Activated CD4-positive, CD25-positive, alpha-beta regulatory T cell (primary cell): ENCODE results near the gene PCTP.

Experiments
- DNase-seq, 4 experiments: peaks; one replicate each; lab custom pipeline; 2025; lab: John Stamatoyannopoulos, UW

Gene PCTP

GRCh38 chr17:55794725-55795482 lies 44.1 kb downstream of the PCTP start:
- DNase-seq, result no peak

- no peak for DNase-seq
These were observed 56.1 kb downstream of the PCTP start for GRCh38 chr17:55806745-55807495.

GRCh38 chr17:55811536-55811935 lies 60.7 kb downstream of the PCTP start:
- DNase-seq, result no peak

- DNase-seq, result no peak
These were observed 61.5 kb downstream of the PCTP start for GRCh38 chr17:55812323-55812722.

GRCh38 chr17:55813944-55814343 lies 63.1 kb downstream of the PCTP start:
- DNase-seq, result no peak

GRCh38 chr17:55814377-55814776 lies 63.5 kb downstream of the PCTP start:
- DNase-seq, result no peak

- DNase-seq, result no peak
These were observed 65.9 kb downstream of the PCTP start for GRCh38 chr17:55816532-55817396.

GRCh38 chr17:55817397-55817709 lies 66.5 kb downstream of the PCTP start:
- DNase-seq, result no peak

- no peak for DNase-seq
These were observed 67.2 kb downstream of the PCTP start for GRCh38 chr17:55818026-55818425.

GRCh38 chr17:55818451-55819375 lies 67.9 kb downstream of the PCTP start:
- no peak for DNase-seq

- DNase-seq, result no peak
These were observed 69.8 kb downstream of the PCTP start for GRCh38 chr17:55820675-55821074.

- DNase-seq, result no peak
These were observed 71.2 kb downstream of the PCTP start for GRCh38 chr17:55822028-55822427.

- DNase-seq, result no peak
These were observed 74.4 kb downstream of the PCTP start for GRCh38 chr17:55825213-55825612.
